GM12878 (cell line): ENCODE data around the gene SLC25A28. TPM values are rescaled to one million over a fixed set of nuclear protein-coding genes. Genes with fewer than 3 reads are reported as not detected.

Source experiments
- ATAC-seq: fragments of 200-7000 bp; cut with Tn5 transposase; 3 replicates; pipeline ENCODE4 v1.9.1; 2020; ENCODE audit warnings: mild to moderate bottlenecking, moderate library complexity
- Bru-seq: library from RNA; stranded (reverse); fragments of 400-500 nt; gene quantifications from one replicate; lab custom pipeline; 2021; lab: Mats Ljungman, UMichigan
- BruChase-seq, 2 experiments: library from RNA; stranded (reverse); fragments of 400-500 nt; gene quantifications; one replicate each; lab custom pipeline; 2021; lab: Mats Ljungman, UMichigan
- BruUV-seq: library from RNA; stranded (reverse); fragments of 400-500 nt; replicated peaks from 2 replicates; lab custom pipeline; 2021; lab: Mats Ljungman, UMichigan
- CTCF ChIA-PET: fragments of 300-600 bp; sonication (Branson Sonifier 250); formaldehyde crosslinking; extraction: SDS; loops from one replicate; lab custom pipeline; 2021; ENCODE audit warnings: inconsistent platforms; lab: Yijun Ruan, JAX
- POLR2A ChIA-PET: fragments of 350-600 bp; formaldehyde crosslinking; extraction: SDS; loops from one replicate; lab custom pipeline; 2021; ENCODE audit warnings: inconsistent platforms; lab: Charles Lee
- RAD21 ChIA-PET: fragments of 300-600 bp; sonication (Branson Sonifier 250); formaldehyde crosslinking; loops from one replicate; lab custom pipeline; 2023; ENCODE audit warnings: antibody characterized with exemption; ENCODE audit not compliant: unreplicated experiment; lab: Charles Lee
- SMC1A ChIA-PET: fragments of 300-600 bp; sonication (Branson Sonifier 250); formaldehyde crosslinking; loops from one replicate; lab custom pipeline; 2023; ENCODE audit not compliant: unreplicated experiment, uncharacterized antibody; lab: Charles Lee
- DNase-seq: peaks from one replicate; pipeline ENCODE4 v3.0.0-alpha.2; 2011; ENCODE audit warnings: low read depth, low spot score
- FAIRE-seq: peaks from 3 replicates; lab custom pipeline; 2011; peaks lifted over from hg19 to GRCh38; lab: Jason Lieb, UNC
- H2AFZ ChIP-seq: 2 replicates; pipeline ENCODE4 v1.6.0; 2011; ENCODE audit warnings: low read depth, low read length, control low read depth; ENCODE audit not compliant: control insufficient read depth
- H3K27ac ChIP-seq: 2 replicates; pipeline ENCODE4 v1.5.1; 2011; ENCODE audit warnings: control low read depth; ENCODE audit not compliant: control insufficient read depth, insufficient read depth
- H3K27me3 ChIP-seq, 2 experiments: replicated peaks in 1 of 2; 2 replicates each; pipeline versions ENCODE4 v1.6.0 to v1.6.1; 2011; ENCODE audit warnings: low read length in 1 of 2; ENCODE audit not compliant: control insufficient read depth in 2 of 2, insufficient read depth in 2 of 2
- H3K36me3 ChIP-seq, 2 experiments: 2 replicates each; pipeline ENCODE4 v1.5.1; 2011; ENCODE audit warnings: low read length in 1 of 2; ENCODE audit not compliant: control insufficient read depth in 2 of 2, insufficient read depth in 2 of 2
- H3K4me1 ChIP-seq: 2 replicates; pipeline ENCODE4 v1.6.1; 2011; ENCODE audit warnings: mild to moderate bottlenecking, low read length, moderate library complexity, mixed read lengths; ENCODE audit not compliant: control insufficient read depth, insufficient read depth
- H3K4me2 ChIP-seq: 2 replicates; pipeline ENCODE4 v1.6.0; 2011; ENCODE audit warnings: control low read depth; ENCODE audit not compliant: control insufficient read depth, insufficient read depth
- H3K4me3 ChIP-seq: fragments of 200-600 bp; sonication (generic); 2 replicates; pipeline ENCODE4 v1.5.1; 2016
- H3K79me2 ChIP-seq: 2 replicates; pipeline ENCODE4 v1.6.0; 2011; ENCODE audit warnings: low read length; ENCODE audit not compliant: control insufficient read depth, insufficient read depth
- H3K9ac ChIP-seq: 2 replicates; pipeline ENCODE4 v1.8.0; 2011; ENCODE audit warnings: low read length, control low read depth, mixed read lengths; ENCODE audit not compliant: control insufficient read depth, insufficient read depth
- H3K9me3 ChIP-seq: replicated peaks from 3 replicates; pipeline ENCODE4 v1.5.1; 2011; ENCODE audit warnings: mild to moderate bottlenecking, low read length; ENCODE audit not compliant: control insufficient read depth, insufficient read depth
- H4K20me1 ChIP-seq: 2 replicates; pipeline ENCODE4 v1.6.0; 2011; ENCODE audit not compliant: control insufficient read depth, insufficient read depth
- CEBPB ChIP-seq, 2 experiments: fragments of 150-350 bp in 1 of 2; IDR thresholded peaks; 2 replicates each; pipeline ENCODE4 v1.6.1; 2012 to 2014; ENCODE audit warnings: low read depth in 2 of 2, low read length in 2 of 2, borderline replicate concordance in 1 of 2, inconsistent platforms in 1 of 2
- NFYB ChIP-seq: IDR thresholded peaks from 2 replicates; pipeline ENCODE4 v1.6.1; 2011; ENCODE audit warnings: low read depth, mild to moderate bottlenecking, low read length, improper control_type of control experiment, moderate library complexity; ENCODE audit not compliant: insufficient read depth
- NR2C1 ChIP-seq: fragments of 450-650 bp; IDR thresholded peaks from 2 replicates; pipeline ENCODE4 v1.6.1; 2017; ENCODE audit warnings: antibody characterized with exemption, mild to moderate bottlenecking, moderate library complexity
- PAX8 ChIP-seq: fragments of 450-650 bp; IDR thresholded peaks from 2 replicates; pipeline ENCODE4 v1.6.1; 2017; ENCODE audit warnings: mild to moderate bottlenecking, moderate library complexity
- PML ChIP-seq: IDR thresholded peaks from 2 replicates; pipeline ENCODE4 v1.6.1; 2012; ENCODE audit warnings: low read length, inconsistent platforms
- RAD21 ChIP-seq: IDR thresholded peaks from 2 replicates; pipeline ENCODE4 v1.6.1; 2011; ENCODE audit warnings: mild to moderate bottlenecking, low read depth, low read length, moderate library complexity; ENCODE audit not compliant: insufficient read depth
- SKIL ChIP-seq: fragments of 450-650 bp; IDR thresholded peaks from 2 replicates; pipeline ENCODE4 v1.6.1; 2017; ENCODE audit warnings: mild to moderate bottlenecking, low read depth, inconsistent platforms; ENCODE audit not compliant: poor library complexity, severe bottlenecking
- SP1 ChIP-seq: IDR thresholded peaks from one replicate; pipeline ENCODE4 v1.6.1; 2011; ENCODE audit warnings: low read depth, low read length
- YBX1 ChIP-seq: fragments of 450-650 bp; IDR thresholded peaks from 2 replicates; pipeline ENCODE4 v1.6.1; 2016; ENCODE audit warnings: antibody characterized with exemption
- ZBTB40 ChIP-seq: fragments of 450-650 bp; IDR thresholded peaks from 2 replicates; pipeline ENCODE4 v1.6.1; 2016; ENCODE audit warnings: mild to moderate bottlenecking, moderate library complexity, borderline replicate concordance
- ZNF622 ChIP-seq: fragments of 450-650 bp; IDR thresholded peaks from 2 replicates; pipeline ENCODE4 v1.6.1; 2017; ENCODE audit warnings: mild to moderate bottlenecking, inconsistent platforms
- WGBS: methylation state at CpG from one replicate; pipeline ENCODE4 v1.1.6; 2016; ENCODE audit warnings: low lambda C conversion rate; ENCODE audit not compliant: insufficient replicate concordance, insufficient coverage; ENCODE audit errors: missing lambda C conversion rate; 5-methylcytosine and 5-hydroxymethylcytosine counted together
- in situ Hi-C: fragments of 300-500 bp; cut with MboI; formaldehyde crosslinking; loops from 9 replicates; pipeline ENCODE4 v1.14.3; 2018; ENCODE audit warnings: mixed read lengths
- intact Hi-C: fragments of 100-400 bp; cut with micrococcal nuclease; formaldehyde crosslinking; loops from one replicate; pipeline ENCODE4 v1.14.2; 2022; ENCODE audit not compliant: unreplicated experiment
- long read RNA-seq, 2 experiments: library from polyadenylated mRNA; unstranded; transcript quantifications; one replicate each; pipeline ENCODE4 v2.0.0, GENCODE V29; 2019 to 2020
- polyA minus RNA-seq, 3 experiments: library from RNA; depleted of rRNA, polyadenylated mRNA; stranded (reverse); fragments of >200 nt; gene quantifications; 2 replicates each; pipeline ENCODE4 v1.2.3, GENCODE V29; 2011
- polyA plus RNA-seq, 11 experiments: library from polyadenylated mRNA; depleted of rRNA in 4 of 11; unstranded in 6 of 11; stranded (reverse) in 5 of 11; fragments of >200 nt; fragmentation: Nextera tagmentation in 4 of 11; fragmentation: Illumina TruSeq in 1 of 11; extraction: Ambion mirVana in 4 of 11; extraction: Trizol in 1 of 11; gene quantifications; 1 replicate in 1 of 11; 2 replicates in 10 of 11; pipeline versions ENCODE4 v1.2.1 to v1.2.3, GENCODE V29; 2011 to 2016; ENCODE audit warnings: inconsistent platforms in 2 of 11, missing spikeins in 2 of 11, low read depth in 1 of 11
- total RNA-seq, 4 experiments: library from RNA; depleted of rRNA in 3 of 4; stranded (reverse); fragments of >200 nt in 3 of 4; fragmentation: Illumina TruSeq in 1 of 4; extraction: Trizol in 1 of 4; gene quantifications; 2 replicates each; pipeline versions ENCODE4 v1.2.1 to v1.2.3, GENCODE V29; 2013 to 2021

SLC25A28 gene
- 30.6 and 30.9 TPM in 2 replicates for total RNA-seq (2013; cell fraction: nucleolus; rRNA removed)
- total RNA-seq (2014; rRNA removed): 15.6 and 16.0 TPM in 2 replicates
- total RNA-seq (2014; rRNA removed; fragmentation: Illumina TruSeq; extraction: Trizol): 27.0 and 27.5 TPM in 2 replicates
- 28.8 and 31.8 TPM in 2 replicates for total RNA-seq (2021)
- polyA plus RNA-seq (2011; ENCODE audit: low read depth): 25.4 TPM
- polyA plus RNA-seq (2011; rRNA removed): 29.3 and 40.0 TPM in 2 replicates
- polyA plus RNA-seq (2011; cell fraction: cytosol; rRNA removed): 31.6 and 38.4 TPM in 2 replicates
- 94.0 and 118 TPM in 2 replicates for polyA plus RNA-seq (2011; cell fraction: nucleus; rRNA removed)
- 33.1 and 36.0 TPM in 2 replicates for polyA plus RNA-seq (2012)
- polyA plus RNA-seq (2014; fragmentation: Illumina TruSeq; extraction: Trizol): 47.8 and 49.6 TPM in 2 replicates
- polyA plus RNA-seq (2014; fragmentation: Nextera tagmentation; extraction: Ambion mirVana): 10 to 100 TPM; 20.2 to 22.8 TPM
- polyA plus RNA-seq (2014; rRNA removed): 43.2 and 45.8 TPM in 2 replicates
- 10 to 100 TPM in 1 of 2 experiments, 1 to 10 TPM in 1; 7.5 to 10.8 TPM for polyA plus RNA-seq (2016; fragmentation: Nextera tagmentation; extraction: Ambion mirVana)
- polyA minus RNA-seq (2011; rRNA and poly(A)+ RNA removed): 23.0 and 33.1 TPM in 2 replicates
- polyA minus RNA-seq (2011; cell fraction: cytosol; rRNA and poly(A)+ RNA removed): 9.9 and 11.9 TPM in 2 replicates
- 20.2 and 31.0 TPM in 2 replicates for polyA minus RNA-seq (2011; cell fraction: nucleus; rRNA and poly(A)+ RNA removed)
- percentile 90 among the genes with signal in this experiment for Bru-seq, nascent RNA
- percentile 80 among the genes with signal in this experiment for BruChase-seq, experiment 1, labeled RNA remaining after a 6-hour chase
- percentile 86 among the genes with signal in this experiment for BruChase-seq, experiment 2, labeled RNA remaining after a 2-hour chase
- long read RNA-seq, experiment 1, partial matches to known transcripts: 0 of 2 reads
- long read RNA-seq, experiment 1, other reads (novel, unspliced or antisense): 1 of 2 reads
- long read RNA-seq, experiment 2, partial matches to known transcripts: 6 of 9 reads
- long read RNA-seq, experiment 2, other reads (novel, unspliced or antisense): 2 of 9 reads

- no peaks in the 10 kb centered on the region for H3K9me3 ChIP-seq
- WGBS: under 1% methylated on average over 39 of the region's 75 CpGs
- H3K4me2 ChIP-seq: peak within 1 kb of the TSS; percentile 88
- DNase-seq (peak; percentile 100), ATAC-seq (no peak; the same call in 2 of the 3 replicates), FAIRE-seq (peak; percentile 99)
- peak within 1 kb of the TSS; percentile 61 for H2AFZ ChIP-seq
- H3K4me3 ChIP-seq: peak within 1 kb of the TSS; percentile 84
- no peaks in the 10 kb centered on the region for H4K20me1 ChIP-seq
- H3K36me3 ChIP-seq: no peaks in the 10 kb centered on the region
- no TSS peak for BruUV-seq
- no peaks in the 10 kb centered on the region for H3K27me3 ChIP-seq
- peak within 1 kb of the TSS; percentile 89 for H3K27ac ChIP-seq
- H3K9ac ChIP-seq: peak within 1 kb of the TSS; percentile 93
- H3K4me1 ChIP-seq: peaks cover 8% of the 10 kb centered on the region; the same call in 1 of the 2 replicates
- ChIA-PET RAD21 (interaction anchor here (0.6 to 2.2 kb wide), 7 partner anchors 10 to 425 kb away, joined by 3 to 8 read pairs (median 4); partner anchors contain the start of genes COX15, CUTC, ENTPD7 and GOT1), SMC1A (interaction anchor here (0.6 to 1.8 kb wide), 7 partner anchors 8 to 187 kb away, joined by 3 to 8 read pairs (median 3); partner anchors contain the start of genes COX15, CUTC and ENTPD7), CTCF (interaction anchor here (0.6 to 3.2 kb wide), 5 partner anchors 8 to 296 kb away, joined by 3 to 19 read pairs (median 4); no protein-coding TSS in a partner anchor), POLR2A (interaction anchor here (0.6 to 3.1 kb wide), 10 partner anchors 7 to 726 kb away, joined by 3 to 14 read pairs (median 3); partner anchors contain the start of genes COX15, CUTC and ENTPD7)
- peaks cover 43% of the 10 kb centered on the region for H3K79me2 ChIP-seq
- intact Hi-C loops: loop anchor here (2.0 kb wide), 3 partner anchors 39 to 189 kb away; partner anchors contain the start of genes ENTPD7 and GOT1
- in situ Hi-C loops: no loop called here
- TF ChIP-seq CEBPB (IDR thresholded peaks at IDR 0.05; ENCODE audit: borderline replicate concordance in 1 of 2, low read depth in 2 of 2, low read length in 2 of 2): no peak
- TF ChIP-seq ZNF622: no peak
- TF ChIP-seq PAX8: no peak
- peak; percentile 77 for TF ChIP-seq NR2C1
- peak; percentile 98 for TF ChIP-seq SP1
- TF ChIP-seq SKIL: peak; percentile 20
- TF ChIP-seq PML: no peak
- no peak for TF ChIP-seq ZBTB40
- no peak for TF ChIP-seq RAD21
- TF ChIP-seq YBX1: no peak
- peak; percentile 93 for TF ChIP-seq NFYB
These were observed at the start of gene SLC25A28 for GRCh38 chr10:99619851-99620710. Gene SLC25A28, minus strand, starts transcription at chr10:99620439. Its CDS starts 104 bp downstream, at chr10:99620335.
